DOHH2 (cell line): Measurements from ENCODE around the gene PEX5L.

Source experiments
- H3F3A ChIP-seq: fragments of 200-600 bp; sonication (generic), shearing (Covaris generic); 2 replicates; pipeline ENCODE4 v1.6.0; 2016; ENCODE audit warnings: antibody characterized with exemption, mild to moderate bottlenecking; ENCODE audit not compliant: control insufficient read depth, insufficient read depth
- H3K27ac ChIP-seq: fragments of 200-600 bp; sonication (generic); 2 replicates; pipeline ENCODE4 v1.5.1; 2014; ENCODE audit warnings: low read depth, mild to moderate bottlenecking, low read length, moderate library complexity
- H3K27me3 ChIP-seq: fragments of 200-600 bp; sonication (generic); 2 replicates; pipeline ENCODE4 v1.6.1; 2014; ENCODE audit warnings: mild to moderate bottlenecking, low read length, mixed read lengths; ENCODE audit not compliant: control insufficient read depth
- H3K36me3 ChIP-seq: fragments of 200-600 bp; sonication (generic); 2 replicates; pipeline ENCODE4 v1.6.1; 2014; ENCODE audit warnings: mild to moderate bottlenecking, low read length, moderate library complexity, mixed read lengths; ENCODE audit not compliant: control insufficient read depth
- H3K4me1 ChIP-seq: fragments of 200-600 bp; sonication (generic); 2 replicates; pipeline ENCODE4 v1.6.1; 2014; ENCODE audit warnings: mild to moderate bottlenecking, low read length, mixed read lengths; ENCODE audit not compliant: control insufficient read depth
- H3K4me2 ChIP-seq: fragments of 200-600 bp; sonication (generic); 2 replicates; pipeline ENCODE4 v1.6.0; 2014; ENCODE audit warnings: mild to moderate bottlenecking, low read length, moderate library complexity
- H3K4me3 ChIP-seq: fragments of 200-600 bp; sonication (generic); 2 replicates; pipeline ENCODE4 v1.5.1; 2014; ENCODE audit warnings: mild to moderate bottlenecking, low read length, mixed read lengths
- H3K79me2 ChIP-seq: fragments of 200-600 bp; sonication (generic); 2 replicates; pipeline ENCODE4 v1.6.1; 2014; ENCODE audit warnings: mild to moderate bottlenecking, low read length, mixed read lengths; ENCODE audit not compliant: control insufficient read depth
- H3K9me2 ChIP-seq: fragments of 200-600 bp; sonication (generic); replicated peaks from 2 replicates; pipeline ENCODE4 v1.6.1; 2014; ENCODE audit warnings: mild to moderate bottlenecking, low read length, mixed read lengths; ENCODE audit not compliant: control insufficient read depth
- H3K9me3 ChIP-seq: fragments of 200-600 bp; sonication (generic); 2 replicates; pipeline ENCODE4 v1.6.1; 2014; ENCODE audit warnings: antibody characterized with exemption, low read length, mixed read lengths; ENCODE audit not compliant: control insufficient read depth, insufficient read depth
- H4K20me1 ChIP-seq: fragments of 200-600 bp; sonication (generic); 2 replicates; pipeline ENCODE4 v1.6.0; 2014; ENCODE audit warnings: low read depth, mild to moderate bottlenecking, antibody characterized with exemption, low read length, moderate library complexity; ENCODE audit not compliant: control insufficient read depth, insufficient read depth
- EZH2phosphoT487 ChIP-seq: fragments of 200-600 bp; sonication (generic); IDR thresholded peaks from 2 replicates; pipeline ENCODE4 v1.6.1; 2017; ENCODE audit warnings: borderline replicate concordance, mild to moderate bottlenecking, antibody characterized with exemption, low read length, moderate library complexity, mixed read lengths
- TF ChIP-seq, protein P1 (sequence below): fragments of 200-600 bp; sonication (generic); IDR thresholded peaks from one replicate; pipeline ENCODE4 v1.5.1; 2014; ENCODE audit warnings: antibody characterized with exemption, mild to moderate bottlenecking, low read depth, low read length; ENCODE audit not compliant: poor library complexity, severe bottlenecking

The PEX5L gene

DNA sequence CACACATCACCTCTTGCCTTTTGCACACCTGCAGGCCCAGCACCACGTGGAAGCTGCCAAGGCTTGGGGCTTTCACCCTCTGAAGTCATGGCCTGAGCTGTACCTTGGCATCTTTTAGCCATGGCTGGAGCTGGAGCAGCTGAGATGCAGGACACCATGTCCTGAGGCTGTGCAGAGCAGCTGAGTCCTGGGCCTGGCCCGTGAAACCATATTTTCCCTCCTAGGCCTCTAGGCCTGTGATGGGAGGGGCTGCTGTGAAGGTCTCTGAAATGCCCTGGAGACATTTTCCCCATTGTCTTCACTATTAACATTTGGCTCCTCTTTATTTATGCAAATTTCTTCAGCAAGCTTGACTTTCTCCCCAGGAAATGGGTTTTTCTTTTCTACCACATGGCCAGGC lies 41.9 kb upstream of the PEX5L start:
- Histone ChIP-seq H3K27me3 (no peaks in the 10 kb centered on the region), H3K9me3 (no peaks in the 10 kb centered on the region), H3K9me2 (no peaks in the 10 kb centered on the region), H3K36me3 (no peaks in the 10 kb centered on the region), H3K27ac (no peak overlapping the region), H3K4me1 (no peaks in the 10 kb centered on the region), H3K4me3 (no peak overlapping the region), H3K79me2 (no peaks in the 10 kb centered on the region), H3F3A (no peaks in the 10 kb centered on the region), H4K20me1 (no peaks in the 10 kb centered on the region), H3K4me2 (no peak overlapping the region)
- TF ChIP-seq EZH2phosphoT487, result no peak
- TF ChIP-seq, protein P1, sequence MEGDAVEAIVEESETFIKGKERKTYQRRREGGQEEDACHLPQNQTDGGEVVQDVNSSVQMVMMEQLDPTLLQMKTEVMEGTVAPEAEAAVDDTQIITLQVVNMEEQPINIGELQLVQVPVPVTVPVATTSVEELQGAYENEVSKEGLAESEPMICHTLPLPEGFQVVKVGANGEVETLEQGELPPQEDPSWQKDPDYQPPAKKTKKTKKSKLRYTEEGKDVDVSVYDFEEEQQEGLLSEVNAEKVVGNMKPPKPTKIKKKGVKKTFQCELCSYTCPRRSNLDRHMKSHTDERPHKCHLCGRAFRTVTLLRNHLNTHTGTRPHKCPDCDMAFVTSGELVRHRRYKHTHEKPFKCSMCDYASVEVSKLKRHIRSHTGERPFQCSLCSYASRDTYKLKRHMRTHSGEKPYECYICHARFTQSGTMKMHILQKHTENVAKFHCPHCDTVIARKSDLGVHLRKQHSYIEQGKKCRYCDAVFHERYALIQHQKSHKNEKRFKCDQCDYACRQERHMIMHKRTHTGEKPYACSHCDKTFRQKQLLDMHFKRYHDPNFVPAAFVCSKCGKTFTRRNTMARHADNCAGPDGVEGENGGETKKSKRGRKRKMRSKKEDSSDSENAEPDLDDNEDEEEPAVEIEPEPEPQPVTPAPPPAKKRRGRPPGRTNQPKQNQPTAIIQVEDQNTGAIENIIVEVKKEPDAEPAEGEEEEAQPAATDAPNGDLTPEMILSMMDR, result no peak

DNA sequence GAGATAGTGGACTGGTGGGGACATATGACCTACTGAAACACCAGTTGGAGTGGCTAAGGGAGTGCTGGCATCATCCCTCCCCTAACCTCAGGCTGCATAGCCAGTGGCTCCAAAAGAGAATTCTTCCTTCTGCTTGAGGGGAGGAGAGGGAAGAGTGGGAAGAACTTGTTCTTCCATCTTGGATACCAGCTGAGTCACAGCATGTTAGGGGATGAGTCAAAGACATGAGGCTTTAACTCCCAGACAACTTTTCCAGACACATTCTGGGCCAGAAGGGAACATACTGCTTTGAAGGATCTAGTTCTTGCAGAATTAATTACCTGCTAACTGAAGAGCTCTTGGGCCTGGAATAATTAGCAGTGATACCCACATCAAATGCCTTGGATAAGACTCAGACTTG lies 36.8 kb upstream of the PEX5L start:
- Histone ChIP-seq H3F3A (no peaks in the 10 kb centered on the region), H3K9me3 (no peaks in the 10 kb centered on the region), H3K4me3 (no peak overlapping the region), H3K36me3 (no peaks in the 10 kb centered on the region), H3K79me2 (no peaks in the 10 kb centered on the region), H3K9me2 (no peaks in the 10 kb centered on the region), H3K4me1 (no peaks in the 10 kb centered on the region), H3K27me3 (no peaks in the 10 kb centered on the region), H3K4me2 (no peak overlapping the region), H3K27ac (no peak overlapping the region), H4K20me1 (no peaks in the 10 kb centered on the region)
- no peak for TF ChIP-seq EZH2phosphoT487
- TF ChIP-seq, protein P1, result no peak

DNA sequence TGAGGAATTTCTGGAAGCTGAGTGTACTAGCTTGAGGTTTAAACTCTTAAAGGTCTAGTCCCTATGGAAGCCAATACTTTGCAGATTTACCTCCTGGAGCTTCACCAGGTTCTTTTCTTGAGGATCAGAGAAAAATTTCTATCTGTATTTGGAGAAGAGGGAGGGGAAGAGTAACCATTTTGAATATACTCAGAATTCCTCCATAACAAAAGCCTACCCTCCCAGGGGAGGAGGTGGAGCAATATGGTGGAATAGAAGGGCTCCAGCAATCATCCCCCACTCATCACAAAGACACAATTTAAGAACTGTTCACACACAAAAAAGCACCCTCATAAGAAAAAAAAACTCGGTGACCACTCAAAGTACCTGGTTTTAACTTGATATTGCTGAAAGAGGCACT lies 36.0 kb upstream of the PEX5L start:
- Histone ChIP-seq H3K4me1 (no peaks in the 10 kb centered on the region), H3K27me3 (no peaks in the 10 kb centered on the region), H3K9me3 (no peaks in the 10 kb centered on the region), H3K9me2 (no peaks in the 10 kb centered on the region), H3K36me3 (no peaks in the 10 kb centered on the region), H3K27ac (no peak overlapping the region), H3K4me2 (no peak overlapping the region), H3F3A (no peaks in the 10 kb centered on the region), H3K79me2 (no peaks in the 10 kb centered on the region), H3K4me3 (no peak overlapping the region), H4K20me1 (no peaks in the 10 kb centered on the region)
- no peak for TF ChIP-seq EZH2phosphoT487
- TF ChIP-seq, protein P1, result no peak

DNA sequence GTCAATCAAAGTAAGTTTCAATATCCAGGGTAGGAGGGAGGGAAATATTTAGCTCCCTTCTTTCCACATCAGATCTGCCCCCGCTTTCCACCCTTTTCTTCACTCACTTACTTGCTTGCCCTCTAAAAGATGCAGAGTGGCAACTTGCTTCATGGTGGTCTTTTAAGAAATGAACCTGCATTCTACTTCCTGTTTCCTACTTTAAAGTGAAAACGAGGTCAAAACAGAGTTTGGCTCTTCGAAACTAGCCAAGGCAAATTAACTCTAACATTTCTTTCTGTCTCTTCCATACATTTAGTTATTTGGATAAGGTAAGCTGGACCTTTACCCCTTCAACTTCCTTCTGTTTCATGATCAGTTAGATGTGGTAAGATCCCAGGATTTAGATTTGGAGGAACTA lies 34.2 kb upstream of the PEX5L start:
- Histone ChIP-seq H3K4me3 (no peak overlapping the region), H3K4me1 (no peaks in the 10 kb centered on the region), H3K36me3 (no peaks in the 10 kb centered on the region), H3K9me2 (no peaks in the 10 kb centered on the region), H3K9me3 (no peaks in the 10 kb centered on the region), H3K79me2 (no peaks in the 10 kb centered on the region), H3F3A (no peaks in the 10 kb centered on the region), H4K20me1 (no peaks in the 10 kb centered on the region), H3K27ac (no peak overlapping the region), H3K27me3 (no peaks in the 10 kb centered on the region), H3K4me2 (no peak overlapping the region)
- TF ChIP-seq, protein P1, result no peak
- no peak for TF ChIP-seq EZH2phosphoT487
